Hepatocyte (in vitro differentiated cells): ENCODE results near the gene WHRN.

Experiments used
- CTCF ChIP-seq: fragments of 200-600 bp; sonication (generic); IDR thresholded peaks from 2 replicates; pipeline ENCODE4 v1.5.1; 2016; ENCODE audit warnings: antibody characterized with exemption, mild to moderate bottlenecking; ENCODE audit not compliant: poor library complexity
- EZH2 ChIP-seq: fragments of 200-600 bp; sonication (generic); IDR thresholded peaks from 2 replicates; pipeline ENCODE4 v1.6.1; 2016; ENCODE audit warnings: antibody characterized with exemption, mild to moderate bottlenecking, borderline replicate concordance
- EZH2phosphoT487 ChIP-seq: fragments of 200-600 bp; sonication (generic); IDR thresholded peaks from one replicate; pipeline ENCODE4 v1.6.1; 2018; ENCODE audit warnings: antibody characterized with exemption, mild to moderate bottlenecking, low read depth, moderate library complexity; ENCODE audit not compliant: unreplicated experiment, severe bottlenecking

GRCh38 chr9:114487607-114488300, 17.5 kb downstream of the WHRN start:
- TF ChIP-seq CTCF, result peak; percentile 61
- TF ChIP-seq EZH2phosphoT487, result no peak
- no peak for TF ChIP-seq EZH2
